Measurements from ENCODE around the gene CTIF. TPM values are rescaled to one million over a fixed set of nuclear protein-coding genes. Genes with fewer than 3 reads are reported as not detected.

The CTIF gene
- total RNA-seq, 6 experiments from 2014 or later = 77.6 to 100 (median 79.2) TPM

DNA sequence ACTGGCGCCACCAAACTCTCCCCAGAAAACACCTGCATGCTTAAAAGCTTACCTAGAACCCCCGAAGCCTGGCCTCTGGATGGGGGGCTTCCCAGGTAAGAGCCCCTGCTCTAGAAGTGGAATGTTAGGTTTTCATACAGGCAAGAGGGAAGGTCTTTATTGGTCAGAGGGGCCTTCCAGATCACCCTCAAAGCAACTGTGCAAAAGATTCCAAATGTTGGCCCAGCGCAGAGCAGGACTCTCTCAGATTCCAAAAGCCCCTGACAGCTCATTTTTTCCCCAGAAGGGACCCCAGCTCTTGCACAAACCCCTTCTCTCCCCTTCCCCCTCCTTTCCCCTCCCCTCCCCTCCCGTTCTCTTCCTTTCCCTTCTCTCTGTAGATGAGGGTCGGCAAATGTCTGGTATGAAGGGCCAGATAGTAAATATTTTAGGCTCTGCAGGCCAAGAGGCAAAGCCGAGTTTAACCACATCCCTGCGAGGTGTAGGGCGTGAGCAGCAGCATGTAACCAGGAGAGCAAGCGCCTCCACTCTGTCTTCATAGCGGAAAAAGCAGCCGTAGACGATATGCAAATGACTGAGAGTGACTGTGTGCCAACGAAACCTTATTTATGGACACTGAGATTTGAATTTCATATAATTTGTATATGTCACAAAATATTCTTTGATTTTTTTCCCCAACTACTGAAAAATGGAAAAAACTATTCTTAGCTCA, 295.0 kb downstream of the CTIF start:
- H3K27me3 Mint-ChIP-seq (ENCODE audit: insufficient read depth) = peaks cover 18% of the 10 kb centered on the region
- peaks cover 83% of the 10 kb centered on the region for H3K4me1 Mint-ChIP-seq (ENCODE audit: low read depth)
- no peaks in the 10 kb centered on the region for H3K9me3 Mint-ChIP-seq
- no peak for DNase-seq
- H3K4me3 Mint-ChIP-seq = peak overlapping the region; percentile 78
- peaks cover 29% of the 10 kb centered on the region for H3K36me3 Mint-ChIP-seq (ENCODE audit: low read depth)
- H3K27ac Mint-ChIP-seq = peak overlapping the region; percentile 89
- TF ChIP-seq, protein P1, sequence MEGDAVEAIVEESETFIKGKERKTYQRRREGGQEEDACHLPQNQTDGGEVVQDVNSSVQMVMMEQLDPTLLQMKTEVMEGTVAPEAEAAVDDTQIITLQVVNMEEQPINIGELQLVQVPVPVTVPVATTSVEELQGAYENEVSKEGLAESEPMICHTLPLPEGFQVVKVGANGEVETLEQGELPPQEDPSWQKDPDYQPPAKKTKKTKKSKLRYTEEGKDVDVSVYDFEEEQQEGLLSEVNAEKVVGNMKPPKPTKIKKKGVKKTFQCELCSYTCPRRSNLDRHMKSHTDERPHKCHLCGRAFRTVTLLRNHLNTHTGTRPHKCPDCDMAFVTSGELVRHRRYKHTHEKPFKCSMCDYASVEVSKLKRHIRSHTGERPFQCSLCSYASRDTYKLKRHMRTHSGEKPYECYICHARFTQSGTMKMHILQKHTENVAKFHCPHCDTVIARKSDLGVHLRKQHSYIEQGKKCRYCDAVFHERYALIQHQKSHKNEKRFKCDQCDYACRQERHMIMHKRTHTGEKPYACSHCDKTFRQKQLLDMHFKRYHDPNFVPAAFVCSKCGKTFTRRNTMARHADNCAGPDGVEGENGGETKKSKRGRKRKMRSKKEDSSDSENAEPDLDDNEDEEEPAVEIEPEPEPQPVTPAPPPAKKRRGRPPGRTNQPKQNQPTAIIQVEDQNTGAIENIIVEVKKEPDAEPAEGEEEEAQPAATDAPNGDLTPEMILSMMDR (IDR thresholded peaks at IDR 0.05) = no peak

- peak overlapping the region; percentile 89 for H3K27ac Mint-ChIP-seq
- peaks cover 29% of the 10 kb centered on the region for H3K36me3 Mint-ChIP-seq (ENCODE audit: low read depth)
- peak; percentile 97 for DNase-seq
- peaks cover 22% of the 10 kb centered on the region for H3K27me3 Mint-ChIP-seq (ENCODE audit: insufficient read depth)
- no peaks in the 10 kb centered on the region for H3K9me3 Mint-ChIP-seq
- H3K4me3 Mint-ChIP-seq = peak overlapping the region; percentile 78
- H3K4me1 Mint-ChIP-seq (ENCODE audit: low read depth) = peaks cover 84% of the 10 kb centered on the region
- TF ChIP-seq, protein P1 (IDR thresholded peaks at IDR 0.05) = no peak
Observed at GRCh38 chr18:48834413-48835031, 295.7 kb downstream of the CTIF start.

- Mint-ChIP-seq H3K27me3 (ENCODE audit: insufficient read depth) (peaks cover 18% of the 10 kb centered on the region), H3K9me3 (no peaks in the 10 kb centered on the region), H3K4me3 (peak overlapping the region; percentile 78), H3K36me3 (ENCODE audit: low read depth) (peaks cover 29% of the 10 kb centered on the region), H3K27ac (peak overlapping the region; percentile 89), H3K4me1 (ENCODE audit: low read depth) (peaks cover 85% of the 10 kb centered on the region)
- TF ChIP-seq, protein P1 (IDR thresholded peaks at IDR 0.05) = no peak
- no peak for DNase-seq
Observed at GRCh38 chr18:48835119-48835518, 296.3 kb downstream of the CTIF start.

DNA sequence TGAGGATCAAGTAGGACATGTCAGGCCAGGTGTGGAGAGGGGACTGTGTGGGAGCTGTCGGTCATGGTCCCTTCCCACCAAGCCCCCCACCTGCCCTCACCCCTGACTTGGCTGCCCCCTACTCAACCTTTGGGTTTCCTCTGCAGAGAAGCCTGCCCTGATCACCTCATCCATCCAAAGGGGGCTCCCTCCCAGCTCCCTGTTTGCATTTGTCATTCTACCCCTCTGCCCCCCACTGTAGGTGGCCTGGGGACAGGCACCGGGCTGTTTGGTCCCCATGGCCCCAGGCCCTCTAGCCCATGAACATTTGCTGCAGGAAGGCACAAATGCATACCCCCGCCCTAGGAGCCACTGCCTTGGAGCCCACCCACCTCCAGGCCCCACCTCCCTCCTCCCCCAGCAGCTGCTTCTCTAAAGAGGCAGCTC, 296.9 kb downstream of the CTIF start:
- DNase-seq = no peak
- Mint-ChIP-seq H3K4me3 (no peak overlapping the region), H3K27me3 (ENCODE audit: insufficient read depth) (peaks cover 17% of the 10 kb centered on the region), H3K4me1 (ENCODE audit: low read depth) (peaks cover 85% of the 10 kb centered on the region), H3K27ac (peak overlapping the region; percentile 89; the same call in 1 of the 2 replicates), H3K9me3 (no peaks in the 10 kb centered on the region), H3K36me3 (ENCODE audit: low read depth) (peaks cover 27% of the 10 kb centered on the region)
- TF ChIP-seq, protein P1 (IDR thresholded peaks at IDR 0.05) = no peak

GRCh38 chr18:48836231-48836805, 297.5 kb downstream of the CTIF start:
- Mint-ChIP-seq H3K36me3 (ENCODE audit: low read depth) (peaks cover 22% of the 10 kb centered on the region), H3K27me3 (ENCODE audit: insufficient read depth) (peaks cover 14% of the 10 kb centered on the region), H3K4me1 (ENCODE audit: low read depth) (peaks cover 80% of the 10 kb centered on the region), H3K4me3 (no peak overlapping the region), H3K9me3 (no peaks in the 10 kb centered on the region), H3K27ac (peak overlapping the region; percentile 21; the same call in 1 of the 2 replicates)
- TF ChIP-seq, protein P1 (IDR thresholded peaks at IDR 0.05) = no peak
- DNase-seq = no peak
